ENCODE measurements around the gene CNPY4. TPM values are rescaled to one million over a fixed set of nuclear protein-coding genes. Genes with fewer than 3 reads are reported as not detected.
"Not testable (repeated sequence)": the region's sequence is repeated elsewhere in the genome, so short reads cannot be mapped to it uniquely, and the experiment has no call there.

The CNPY4 gene
- polyA plus RNA-seq, 1 donor (not counting 4 experiments of a cell fraction or from before 2014, with no cell fraction given): 9.9 TPM

DNA sequence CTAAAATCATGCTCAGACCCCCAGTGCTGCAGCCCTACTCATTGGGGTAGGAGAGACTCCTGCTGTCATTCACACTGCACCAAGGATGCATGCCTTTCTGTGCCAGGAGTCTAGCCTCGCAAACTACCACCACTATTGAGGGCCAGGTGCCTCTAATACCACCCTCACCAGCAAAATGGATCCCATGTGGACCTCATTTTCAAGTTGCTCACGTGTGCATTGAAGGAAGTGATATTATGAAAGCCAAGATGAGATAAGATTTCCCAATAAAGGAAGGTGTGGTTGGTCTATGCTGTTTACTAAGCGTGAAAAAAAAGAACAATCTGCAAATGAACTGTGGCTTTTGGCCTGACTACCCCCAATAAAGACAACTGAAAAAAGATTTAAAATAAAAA, 22.1 kb downstream of the CNPY4 start:
- TF ChIP-seq EZH2 (IDR thresholded peaks at IDR 0.05; ENCODE audit: low read length): no peak
- TF ChIP-seq, protein P1, sequence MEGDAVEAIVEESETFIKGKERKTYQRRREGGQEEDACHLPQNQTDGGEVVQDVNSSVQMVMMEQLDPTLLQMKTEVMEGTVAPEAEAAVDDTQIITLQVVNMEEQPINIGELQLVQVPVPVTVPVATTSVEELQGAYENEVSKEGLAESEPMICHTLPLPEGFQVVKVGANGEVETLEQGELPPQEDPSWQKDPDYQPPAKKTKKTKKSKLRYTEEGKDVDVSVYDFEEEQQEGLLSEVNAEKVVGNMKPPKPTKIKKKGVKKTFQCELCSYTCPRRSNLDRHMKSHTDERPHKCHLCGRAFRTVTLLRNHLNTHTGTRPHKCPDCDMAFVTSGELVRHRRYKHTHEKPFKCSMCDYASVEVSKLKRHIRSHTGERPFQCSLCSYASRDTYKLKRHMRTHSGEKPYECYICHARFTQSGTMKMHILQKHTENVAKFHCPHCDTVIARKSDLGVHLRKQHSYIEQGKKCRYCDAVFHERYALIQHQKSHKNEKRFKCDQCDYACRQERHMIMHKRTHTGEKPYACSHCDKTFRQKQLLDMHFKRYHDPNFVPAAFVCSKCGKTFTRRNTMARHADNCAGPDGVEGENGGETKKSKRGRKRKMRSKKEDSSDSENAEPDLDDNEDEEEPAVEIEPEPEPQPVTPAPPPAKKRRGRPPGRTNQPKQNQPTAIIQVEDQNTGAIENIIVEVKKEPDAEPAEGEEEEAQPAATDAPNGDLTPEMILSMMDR (optimal IDR thresholded peaks at IDR 0.05 in 1 of 3, IDR thresholded peaks at IDR 0.05 in 1 of 3, conservative IDR thresholded peaks at IDR 0.05 in 1 of 3; ENCODE audit: extremely low read depth in 1 of 3, insufficient read depth in 2 of 3, low read length in 3 of 3): no peak
- Histone ChIP-seq H3K4me1 (ENCODE audit: control insufficient read depth, extremely low read depth, insufficient read depth, low read length) (peaks cover 4% of the 10 kb centered on the region), H3K4me3 (ENCODE audit: control insufficient read depth in 2 of 3, extremely low read depth in 1 of 3, insufficient read depth in 2 of 3, low read depth in 1 of 3, low read length in 3 of 3) (no peak overlapping the region), H3K79me2 (ENCODE audit: control insufficient read depth, insufficient read depth, low read length) (no peaks in the 10 kb centered on the region), H2AFZ (ENCODE audit: control insufficient read depth, low read length) (no peak overlapping the region), H4K20me1 (ENCODE audit: control insufficient read depth, extremely low read depth, insufficient read depth, low read length) (no peaks in the 10 kb centered on the region), H3K27me3 (ENCODE audit: control insufficient read depth, extremely low read depth, insufficient read depth, low read length) (no peaks in the 10 kb centered on the region), H3K9me1 (ENCODE audit: control insufficient read depth, extremely low read depth, insufficient read depth, low read length) (no peaks in the 10 kb centered on the region), H3K9ac (ENCODE audit: control insufficient read depth, extremely low read depth, insufficient read depth, low read length) (no peak overlapping the region), H3K9me3 (ENCODE audit: control insufficient read depth, low read depth, low read length) (no peaks in the 10 kb centered on the region), H3K27ac (ENCODE audit: control insufficient read depth, insufficient read depth, low read length) (no peak overlapping the region), H3K36me3 (ENCODE audit: control insufficient read depth in 2 of 2, extremely low read depth in 1 of 2, insufficient read depth in 2 of 2, low read length in 2 of 2) (no peaks in the 10 kb centered on the region), H3K4me2 (ENCODE audit: control insufficient read depth, extremely low read depth, insufficient read depth, low read depth, low read length) (no peak overlapping the region)
- no peak for FAIRE-seq
- dilution Hi-C loops (cut with MboI; ENCODE audit: extremely low pct_ligation_motif_present, low sequenced_read_pairs): no loop called here
- DNase-seq (ENCODE audit: low read depth, low spot score): no peak

DNA sequence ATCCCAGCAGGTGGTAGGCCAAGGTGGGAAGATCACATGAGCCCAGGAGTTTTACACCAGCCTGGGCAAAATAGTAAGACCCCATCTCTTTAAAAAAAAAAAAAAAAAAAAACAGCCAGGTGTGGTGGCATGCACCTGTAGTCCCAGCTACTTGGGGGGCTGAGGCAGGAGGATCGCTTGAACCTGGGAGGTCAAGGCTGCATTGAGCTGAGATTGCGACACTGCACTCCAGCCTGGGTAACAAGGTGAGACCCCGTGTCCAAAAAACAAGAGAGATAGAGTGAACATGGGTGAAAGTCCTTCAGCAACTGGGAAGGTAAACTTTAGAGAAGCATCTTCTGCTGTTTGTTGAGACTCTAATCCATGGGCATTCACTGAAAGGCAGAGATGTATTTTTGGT, 23.0 kb downstream of the CNPY4 start:
- no peaks in the 10 kb centered on the region for H4K20me1 ChIP-seq (ENCODE audit: control insufficient read depth, extremely low read depth, insufficient read depth, low read length)
- FAIRE-seq (no peak), DNase-seq (ENCODE audit: low read depth, low spot score) (no peak)
- H3K27ac ChIP-seq (ENCODE audit: control insufficient read depth, insufficient read depth, low read length): no peak overlapping the region
- no peaks in the 10 kb centered on the region for H3K27me3 ChIP-seq (ENCODE audit: control insufficient read depth, extremely low read depth, insufficient read depth, low read length)
- H3K9me3 ChIP-seq (ENCODE audit: control insufficient read depth, low read depth, low read length): no peaks in the 10 kb centered on the region
- no peak overlapping the region for H3K4me2 ChIP-seq (ENCODE audit: control insufficient read depth, extremely low read depth, insufficient read depth, low read depth, low read length)
- H3K4me1 ChIP-seq (ENCODE audit: control insufficient read depth, extremely low read depth, insufficient read depth, low read length): peaks cover 4% of the 10 kb centered on the region
- dilution Hi-C loops (cut with MboI; ENCODE audit: extremely low pct_ligation_motif_present, low sequenced_read_pairs): no loop called here
- no peak overlapping the region for H3K4me3 ChIP-seq (ENCODE audit: control insufficient read depth in 2 of 3, extremely low read depth in 1 of 3, insufficient read depth in 2 of 3, low read depth in 1 of 3, low read length in 3 of 3)
- H2AFZ ChIP-seq (ENCODE audit: control insufficient read depth, low read length): no peak overlapping the region
- no peaks in the 10 kb centered on the region for H3K36me3 ChIP-seq (ENCODE audit: control insufficient read depth in 2 of 2, extremely low read depth in 1 of 2, insufficient read depth in 2 of 2, low read length in 2 of 2)
- no peaks in the 10 kb centered on the region for H3K79me2 ChIP-seq (ENCODE audit: control insufficient read depth, insufficient read depth, low read length)
- TF ChIP-seq, protein P1 (optimal IDR thresholded peaks at IDR 0.05 in 1 of 3, IDR thresholded peaks at IDR 0.05 in 1 of 3, conservative IDR thresholded peaks at IDR 0.05 in 1 of 3; ENCODE audit: extremely low read depth in 1 of 3, insufficient read depth in 2 of 3, low read length in 3 of 3): no peak
- no peak for TF ChIP-seq EZH2 (IDR thresholded peaks at IDR 0.05; ENCODE audit: low read length)
- H3K9ac ChIP-seq (ENCODE audit: control insufficient read depth, extremely low read depth, insufficient read depth, low read length): no peak overlapping the region
- H3K9me1 ChIP-seq (ENCODE audit: control insufficient read depth, extremely low read depth, insufficient read depth, low read length): no peaks in the 10 kb centered on the region

DNA sequence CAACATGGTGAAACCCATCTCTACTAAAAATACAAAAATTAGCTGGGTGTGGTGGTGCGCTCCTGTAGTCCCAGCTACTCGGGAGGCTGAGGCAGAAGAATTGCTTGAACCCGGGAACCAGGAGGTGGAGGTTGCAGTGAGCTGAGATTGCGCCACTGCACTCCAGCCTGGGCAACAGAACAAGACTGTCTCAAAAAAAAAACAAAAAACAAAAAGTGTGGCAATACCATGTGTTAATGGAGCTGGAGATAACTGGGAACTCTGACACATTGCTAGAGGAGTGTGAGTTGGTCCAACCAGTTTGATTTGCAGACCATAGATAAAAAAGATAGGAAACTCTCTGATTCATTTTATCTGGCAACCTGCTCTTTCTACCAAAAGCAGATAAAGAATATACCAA, 26.9 kb downstream of the CNPY4 start:
- H3K9ac ChIP-seq (ENCODE audit: control insufficient read depth, extremely low read depth, insufficient read depth, low read length); H3K9me3 ChIP-seq (ENCODE audit: control insufficient read depth, low read depth, low read length); H3K9me1 ChIP-seq (ENCODE audit: control insufficient read depth, extremely low read depth, insufficient read depth, low read length); H3K36me3 ChIP-seq (ENCODE audit: control insufficient read depth in 2 of 2, extremely low read depth in 1 of 2, insufficient read depth in 2 of 2, low read length in 2 of 2); H3K27me3 ChIP-seq (ENCODE audit: control insufficient read depth, extremely low read depth, insufficient read depth, low read length); H2AFZ ChIP-seq (ENCODE audit: control insufficient read depth, low read length); DNase-seq (ENCODE audit: low read depth, low spot score); H4K20me1 ChIP-seq (ENCODE audit: control insufficient read depth, extremely low read depth, insufficient read depth, low read length); FAIRE-seq; H3K4me3 ChIP-seq (ENCODE audit: control insufficient read depth in 2 of 3, extremely low read depth in 1 of 3, insufficient read depth in 2 of 3, low read depth in 1 of 3, low read length in 3 of 3); H3K27ac ChIP-seq (ENCODE audit: control insufficient read depth, insufficient read depth, low read length); dilution Hi-C loops (cut with MboI; ENCODE audit: extremely low pct_ligation_motif_present, low sequenced_read_pairs); H3K4me2 ChIP-seq (ENCODE audit: control insufficient read depth, extremely low read depth, insufficient read depth, low read depth, low read length): not testable (repeated sequence)
- peaks cover 15% of the 10 kb centered on the region for H3K79me2 ChIP-seq (ENCODE audit: control insufficient read depth, insufficient read depth, low read length)
- H3K4me1 ChIP-seq (ENCODE audit: control insufficient read depth, extremely low read depth, insufficient read depth, low read length): peaks cover 22% of the 10 kb centered on the region
